NCI-H82 (cell line): ENCODE measurements around the gene TMEM9.

ENCODE experiments used
- DNase-seq: peaks from one replicate; lab custom pipeline; 2025; lab: John Stamatoyannopoulos, UW

The TMEM9 gene

DNA sequence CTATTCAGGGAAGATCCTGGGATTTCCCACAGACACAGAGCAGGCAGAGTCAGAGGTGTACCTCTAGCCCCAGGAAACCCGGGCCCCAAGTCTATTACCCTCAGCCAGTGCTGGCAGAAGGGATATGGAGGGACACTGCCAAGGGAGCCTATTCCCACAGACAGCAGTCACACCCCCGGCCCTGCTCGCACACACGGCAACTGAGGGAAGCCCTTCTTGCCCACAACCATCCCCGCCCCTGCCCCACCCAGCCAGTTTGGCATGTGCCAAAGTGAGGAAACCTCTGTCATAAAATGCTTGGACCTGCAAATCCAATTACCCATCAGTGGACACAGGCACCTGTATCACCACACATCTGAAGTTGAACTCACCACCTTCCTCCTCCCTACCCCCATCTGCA is 48.6 kb downstream of the TMEM9 start:
- DNase-seq = no peak

DNA sequence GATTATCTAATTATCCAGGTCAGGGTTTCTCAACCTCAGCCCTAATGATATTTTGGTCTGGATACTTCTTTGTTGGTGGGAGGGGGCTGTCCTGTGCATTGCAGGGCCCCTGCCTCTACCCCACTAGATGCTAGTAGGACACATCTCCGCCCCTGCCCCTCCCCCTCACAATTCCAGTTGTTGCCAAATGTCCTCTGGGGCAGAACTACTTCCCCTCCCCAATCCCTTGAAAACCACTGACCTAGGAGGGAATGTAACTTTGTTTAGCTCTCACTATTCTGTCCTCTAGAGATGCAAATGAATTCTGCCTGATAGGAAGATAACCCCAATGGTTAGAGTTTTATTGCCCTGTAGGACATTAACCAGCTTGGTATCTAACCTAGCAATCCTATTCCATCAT is 50.1 kb downstream of the TMEM9 start:
- DNase-seq = no peak

GRCh38 chr1:201103666-201104065 is 50.6 kb downstream of the TMEM9 start:
- DNase-seq = no peak

GRCh38 chr1:201100169-201100930 is 53.9 kb downstream of the TMEM9 start:
- peak; percentile 56 for DNase-seq

DNA sequence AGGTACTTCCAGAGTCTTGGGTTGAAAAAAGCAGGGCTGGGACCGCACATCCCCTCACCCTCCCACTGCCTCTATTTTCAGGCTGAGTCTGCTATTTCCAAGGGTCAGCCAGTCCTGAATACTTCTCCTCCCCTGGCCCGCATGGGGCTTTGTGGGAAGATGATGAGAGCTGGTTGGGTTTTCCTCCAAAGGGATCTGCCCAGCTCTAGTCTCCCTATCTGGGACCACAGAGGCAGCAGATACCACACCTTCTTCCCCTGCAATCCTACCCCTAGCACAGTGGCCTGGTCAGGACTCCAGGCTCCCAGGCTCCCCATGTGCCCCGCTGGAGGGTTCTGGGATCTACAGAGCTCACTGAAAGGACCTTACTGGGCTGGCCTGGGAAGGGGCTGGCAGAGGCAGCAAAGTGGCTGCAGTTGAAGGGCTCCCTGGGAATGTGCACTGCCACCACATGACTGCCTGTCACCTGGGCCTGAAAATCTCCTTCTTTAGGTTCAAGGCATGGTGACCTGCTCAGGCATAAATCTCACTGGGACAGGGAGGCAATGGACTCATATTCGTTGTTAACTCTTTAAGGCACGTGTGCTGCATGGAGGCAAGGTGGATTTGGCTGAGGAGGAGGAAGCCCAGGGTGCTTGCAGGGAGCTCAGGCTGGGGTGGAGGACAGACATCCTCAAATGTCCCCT is 55.1 kb downstream of the TMEM9 start:
- DNase-seq = no peak

DNA sequence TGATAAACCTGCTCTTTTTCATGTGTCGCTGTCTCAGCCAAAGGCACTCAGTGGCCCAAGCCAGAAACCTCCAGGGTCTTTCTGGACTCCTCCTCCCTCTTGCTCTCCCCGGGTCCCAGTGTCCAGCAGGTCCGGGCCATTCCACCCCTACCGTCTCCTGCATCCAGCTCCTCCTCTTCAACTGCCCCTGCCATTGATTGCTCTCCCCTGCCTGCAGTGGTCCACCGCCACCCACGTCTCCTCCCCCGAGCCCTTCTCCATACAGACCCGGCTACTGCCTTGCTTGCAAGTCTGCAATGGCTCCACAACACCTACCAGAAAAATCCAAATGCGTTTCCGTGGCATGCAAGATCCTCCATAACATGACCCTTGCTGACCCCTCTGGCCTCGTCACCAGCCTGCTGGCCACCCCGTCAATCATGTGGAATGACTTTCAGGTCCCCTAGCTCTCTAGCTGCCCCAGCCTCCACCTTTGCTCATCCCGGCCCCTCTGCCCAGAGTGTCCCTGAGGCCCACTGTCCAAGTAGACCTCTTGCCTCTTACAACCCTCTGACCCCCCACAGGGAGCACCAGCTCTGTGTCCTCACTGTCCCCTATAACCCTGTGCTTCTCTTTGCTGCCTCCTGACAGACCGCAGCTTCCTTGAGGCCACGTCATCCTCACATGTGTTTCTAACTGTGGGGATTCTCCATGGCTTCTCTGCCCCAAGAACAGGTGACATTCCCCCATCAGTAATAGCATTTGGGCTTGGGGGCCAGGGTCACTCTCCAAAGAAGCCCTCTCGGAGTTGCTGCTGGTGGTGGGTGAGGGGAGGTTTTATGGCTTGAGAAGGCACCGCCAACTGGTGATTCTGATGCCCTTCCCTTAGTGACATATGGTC is 57.1 kb downstream of the TMEM9 start:
- no peak for DNase-seq

DNA sequence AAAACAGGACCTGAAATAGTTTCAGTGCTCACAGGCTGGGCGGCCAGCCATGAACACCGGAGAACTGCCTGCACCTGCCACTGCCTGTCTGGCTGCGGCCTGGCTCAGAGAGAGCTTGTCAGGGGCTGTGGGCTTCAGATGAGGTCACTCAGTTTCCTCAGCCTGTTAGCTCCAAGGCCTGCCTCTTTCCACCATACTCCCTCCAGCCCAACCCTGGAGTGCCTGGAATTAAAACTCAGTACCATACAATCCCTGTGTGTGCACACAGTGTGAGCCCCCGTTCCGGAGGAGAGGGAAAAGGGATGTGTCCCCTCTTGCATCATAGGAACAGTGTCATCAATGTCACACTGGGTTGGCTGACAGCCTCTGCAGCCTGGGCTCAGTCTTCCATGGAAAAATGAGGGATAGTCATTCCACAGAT is 58.2 kb downstream of the TMEM9 start:
- DNase-seq = no peak

- DNase-seq = no peak
These were observed 58.7 kb downstream of the TMEM9 start for GRCh38 chr1:201095581-201095980.

GRCh38 chr1:201094832-201095231 is 59.4 kb downstream of the TMEM9 start:
- no peak for DNase-seq

DNA sequence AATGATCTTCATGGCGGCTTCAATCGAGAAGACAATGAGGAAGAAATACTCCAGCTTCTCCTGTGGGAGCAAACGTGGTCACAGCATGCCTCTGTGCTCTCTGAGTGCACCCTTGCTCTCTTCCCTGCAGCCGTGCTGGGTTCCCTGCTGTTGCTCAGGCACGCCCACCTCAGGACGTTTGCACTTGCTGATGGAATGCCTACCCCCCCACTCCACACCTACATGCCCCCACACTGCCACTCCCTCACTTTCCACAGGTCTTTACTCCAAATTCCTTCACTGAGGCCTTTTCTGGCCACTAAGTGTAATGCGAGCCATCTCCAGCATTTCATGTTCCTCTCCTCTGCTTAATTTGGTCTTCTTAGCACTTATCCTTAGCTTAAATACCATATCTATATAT is 60.3 kb downstream of the TMEM9 start:
- DNase-seq = no peak

GRCh38 chr1:201093561-201093960 is 60.7 kb downstream of the TMEM9 start:
- no peak for DNase-seq

- DNase-seq = no peak
These were observed 61.5 kb downstream of the TMEM9 start for GRCh38 chr1:201092738-201093137.

DNA sequence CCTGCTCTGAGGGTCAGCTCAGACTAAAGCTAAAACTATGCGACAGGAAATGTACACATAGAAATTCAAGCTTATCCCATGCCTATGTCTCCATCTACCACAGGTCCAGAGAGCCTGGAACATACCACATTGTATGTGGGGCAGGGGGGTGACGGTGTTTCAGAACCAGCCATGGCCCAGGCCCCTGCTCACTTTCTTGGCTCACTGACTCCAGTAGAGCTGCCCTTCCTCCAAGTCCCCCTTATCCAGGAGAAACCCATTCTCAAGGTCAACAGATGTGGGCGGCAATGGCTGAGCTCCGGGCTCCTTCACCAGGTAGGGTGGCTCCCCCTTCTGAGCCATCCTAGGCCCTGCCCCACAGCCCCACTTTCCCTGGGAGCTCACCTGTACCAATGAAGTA is 63.0 kb downstream of the TMEM9 start:
- DNase-seq = no peak

GRCh38 chr1:201090541-201090940 is 63.7 kb downstream of the TMEM9 start:
- no peak for DNase-seq

DNA sequence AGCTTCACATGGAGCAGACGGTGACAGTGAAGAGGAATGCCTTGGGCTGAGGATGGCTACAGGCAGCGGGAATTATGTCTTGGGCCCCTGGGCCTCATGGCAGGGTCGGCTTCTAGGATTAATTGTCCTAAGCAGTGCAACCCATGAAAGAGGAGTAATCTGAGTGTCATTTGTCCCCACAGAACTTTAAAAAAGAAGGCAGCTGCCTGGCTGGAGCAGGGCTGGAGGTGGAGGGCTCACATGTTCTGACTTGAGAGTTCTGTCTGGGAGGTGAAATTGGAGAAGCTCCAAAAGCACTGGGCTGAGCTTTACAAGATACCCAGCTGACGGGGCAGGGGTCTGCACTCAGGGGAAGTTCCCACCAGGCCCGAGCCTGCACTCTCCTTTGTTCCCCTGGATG is 64.7 kb downstream of the TMEM9 start:
- peak; percentile 37 for DNase-seq

DNA sequence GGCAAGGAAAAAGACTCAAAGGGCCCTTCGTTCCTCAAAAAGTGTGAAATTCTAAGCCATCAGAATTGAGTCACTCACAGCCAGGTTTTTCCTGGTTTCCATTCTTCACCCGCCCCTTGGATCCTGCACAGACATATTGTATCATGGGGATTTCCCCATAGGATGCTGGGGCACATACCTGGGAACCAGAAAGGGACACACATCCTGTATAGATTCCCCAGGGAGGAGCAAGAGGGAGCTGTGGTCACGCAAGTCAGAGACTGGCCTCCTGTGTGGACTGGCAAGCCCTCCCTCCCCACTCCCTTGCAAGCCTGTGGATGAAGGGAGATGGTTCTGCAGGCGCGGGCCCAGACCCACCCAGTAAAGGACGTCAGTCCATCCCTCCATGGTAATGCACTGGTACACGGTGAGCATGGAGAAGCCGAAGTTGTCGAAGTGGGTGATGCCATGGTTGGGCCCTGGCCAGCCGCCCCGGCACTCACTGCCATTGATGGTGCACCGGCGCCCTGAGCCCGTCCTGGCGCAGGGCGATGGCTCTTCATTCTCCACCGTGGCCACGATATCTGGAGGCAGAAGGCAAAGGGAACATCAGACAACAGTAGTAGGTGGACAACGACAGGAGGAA is 65.3 kb downstream of the TMEM9 start:
- DNase-seq = no peak

GRCh38 chr1:201088395-201088794 is 65.9 kb downstream of the TMEM9 start:
- no peak for DNase-seq

DNA sequence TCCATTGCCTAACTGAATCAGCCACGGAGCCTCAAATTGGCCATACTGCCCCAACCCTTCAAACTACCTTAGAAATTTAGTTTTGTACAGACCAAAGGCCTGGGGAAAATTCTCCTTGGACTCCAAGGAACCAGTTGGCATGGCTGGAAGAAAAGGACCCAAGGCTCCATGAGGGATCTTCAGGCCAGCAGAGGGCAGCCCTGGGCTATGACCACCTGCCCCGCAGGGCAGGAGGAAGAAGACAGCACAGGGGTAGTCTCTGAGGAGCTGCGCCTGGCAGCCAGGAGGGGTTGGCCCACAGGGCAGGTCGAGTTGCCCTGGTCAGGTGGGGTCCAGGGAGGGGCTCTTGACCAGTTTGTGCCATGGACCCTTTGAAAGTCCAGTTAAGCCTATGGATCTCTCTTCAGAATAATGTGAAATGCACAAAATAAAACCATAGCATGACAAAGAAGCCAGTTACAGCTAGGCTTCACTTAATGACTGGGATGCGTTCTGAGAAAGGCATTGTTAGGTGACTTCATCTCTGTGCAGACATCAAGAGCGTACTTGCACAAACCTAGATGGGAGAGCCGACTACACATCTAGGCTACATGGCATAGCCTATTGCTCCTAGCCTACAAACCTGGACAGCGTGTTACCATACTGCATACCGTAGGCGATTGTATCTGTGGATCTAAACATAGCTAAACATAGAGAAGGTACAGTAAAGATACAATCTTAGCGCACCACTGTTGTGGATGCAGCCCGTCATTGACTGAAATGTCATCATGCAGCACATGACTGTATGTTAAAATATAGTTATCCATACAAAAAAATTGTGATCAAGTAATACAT is 68.2 kb downstream of the TMEM9 start:
- peak; percentile 86 for DNase-seq
